HT1080 (cell line): ENCODE data around the gene VSX1. TPM values are rescaled to one million over a fixed set of nuclear protein-coding genes. Genes with fewer than 3 reads are reported as not detected.

Experiments
- DNase-seq: peaks from one replicate; pipeline ENCODE4 v3.0.0-alpha.2; 2015; ENCODE audit warnings: low read depth
- total RNA-seq: library from RNA; depleted of rRNA; stranded (reverse); fragments of >200 nt; shearing (Covaris generic); gene quantifications from 2 replicates; pipeline ENCODE4 v1.2.3, GENCODE V29; 2014

Gene VSX1
- total RNA-seq, 1 experiment from 2014 or later, result not detected

- DNase-seq, result no peak
These were observed 5.4 kb upstream of the VSX1 start for GRCh38 chr20:25087186-25087929.

DNA sequence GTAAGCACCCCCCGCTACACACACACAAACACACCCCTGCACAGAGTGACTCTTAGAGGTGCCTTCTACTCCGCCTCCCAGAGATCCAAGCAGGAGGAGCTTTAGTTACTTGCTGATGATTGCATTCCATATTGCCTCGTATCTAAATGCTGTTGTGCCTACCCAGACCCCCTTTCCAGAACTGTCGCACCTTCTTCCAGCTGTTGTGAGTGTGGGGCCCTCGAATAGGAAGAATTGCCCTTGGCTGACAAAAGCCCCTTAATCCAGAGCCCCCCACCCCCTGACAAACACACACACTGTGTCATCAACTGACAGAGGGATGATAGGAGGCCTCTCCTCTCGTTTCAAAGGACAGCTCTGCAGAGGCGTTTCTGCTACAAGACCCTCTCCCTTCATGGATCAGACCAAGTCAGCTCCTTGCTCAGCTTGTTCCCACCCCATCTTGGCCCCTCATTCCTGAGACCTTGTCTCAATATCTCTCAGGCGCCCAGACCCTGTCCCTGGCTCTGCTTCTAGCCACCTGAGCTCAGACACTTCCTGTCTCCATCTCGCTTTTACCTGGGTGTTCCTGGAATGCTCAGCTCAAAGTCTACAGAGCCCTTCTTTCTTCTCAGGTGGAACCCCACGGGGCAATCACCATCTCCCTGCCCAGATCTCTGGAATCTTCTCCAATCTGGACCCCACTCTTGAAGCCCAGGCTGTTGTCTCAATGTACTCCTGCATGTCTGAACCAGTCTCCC, 4.0 kb upstream of the VSX1 start:
- DNase-seq, result no peak

DNA sequence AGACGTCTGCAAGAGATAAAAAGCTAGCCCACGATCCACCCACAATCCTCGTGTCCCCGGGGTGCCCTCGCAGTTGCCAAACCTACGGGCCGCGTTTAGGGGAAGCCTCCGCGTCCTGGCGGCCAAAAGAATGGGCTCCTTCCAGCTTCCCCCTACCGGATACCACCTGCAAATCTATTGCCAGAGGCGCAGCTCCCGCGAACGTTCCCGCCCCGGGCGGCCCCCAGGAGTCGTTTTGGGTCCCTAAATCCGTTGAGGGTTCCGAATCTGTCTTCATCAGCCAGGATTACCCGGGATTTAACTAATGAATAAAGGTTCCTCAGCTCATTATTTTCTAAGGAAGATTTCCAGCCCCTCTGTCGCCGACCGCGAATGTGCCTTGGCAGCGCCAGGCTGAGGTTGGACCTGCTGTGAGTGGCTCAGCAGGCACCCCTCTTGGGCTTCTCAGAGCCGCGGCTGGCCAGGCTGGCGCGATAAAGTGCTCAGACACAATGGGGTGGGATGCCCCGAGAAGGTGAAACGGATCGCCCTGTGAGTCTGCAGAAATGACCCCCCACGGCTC, 2.8 kb upstream of the VSX1 start:
- DNase-seq, result no peak

GRCh38 chr20:25083773-25084625, 2.1 kb upstream of the VSX1 start:
- DNase-seq, result no peak

- no peak for DNase-seq
These were observed 1.3 kb upstream of the VSX1 start for GRCh38 chr20:25083141-25083772.

DNA sequence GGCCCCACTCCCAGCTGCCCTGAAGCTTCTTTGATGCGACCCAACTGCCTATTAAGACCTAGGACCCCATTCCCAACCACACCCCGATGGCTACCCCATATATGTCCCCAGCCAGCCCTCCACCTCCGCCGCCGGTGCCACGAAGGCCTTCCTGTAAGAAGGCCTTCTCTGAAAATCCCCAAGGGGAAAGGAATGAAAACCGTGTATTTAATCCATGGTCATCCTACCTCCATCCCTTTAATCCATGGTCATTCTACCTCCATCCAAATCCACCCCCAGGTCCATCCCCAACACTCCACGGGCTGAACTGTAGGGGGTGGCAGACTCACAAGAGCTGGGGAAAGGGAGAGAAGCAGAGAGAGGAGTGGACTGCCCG, 545 bp upstream of the VSX1 start:
- DNase-seq, result no peak

DNA sequence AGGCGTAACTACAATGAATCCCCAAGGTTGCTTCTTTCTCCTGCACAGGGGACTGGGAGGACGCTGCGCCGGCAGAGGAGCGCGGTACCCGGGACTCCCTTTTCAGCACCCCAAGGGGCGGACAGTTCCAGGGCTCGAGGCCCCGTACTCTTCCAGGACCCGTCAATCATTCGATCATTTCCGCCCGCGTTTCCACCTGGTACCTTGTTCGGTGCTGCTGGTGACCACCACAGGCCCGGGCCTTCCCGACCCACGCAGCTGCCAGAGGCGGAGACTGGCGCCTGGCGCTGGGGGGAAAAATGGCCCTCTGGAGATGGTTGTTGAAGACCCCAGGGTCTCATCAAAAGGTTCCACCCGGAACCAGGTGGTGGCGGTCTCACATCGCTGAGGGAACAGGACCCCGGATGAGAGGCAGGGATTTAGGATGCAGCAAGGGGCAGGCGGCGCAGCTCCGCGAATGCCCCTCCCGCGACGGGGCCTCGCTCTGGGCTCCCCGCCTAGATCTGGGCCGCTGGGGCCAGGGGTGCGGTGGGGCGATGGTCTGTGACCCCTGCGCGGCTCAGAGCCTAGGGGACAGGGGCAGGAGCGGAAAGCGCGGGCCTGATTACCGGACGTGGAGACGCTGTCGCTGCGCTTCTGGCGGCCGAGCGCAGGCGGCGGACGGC, 744 bp downstream of the VSX1 start:
- no peak for DNase-seq

DNA sequence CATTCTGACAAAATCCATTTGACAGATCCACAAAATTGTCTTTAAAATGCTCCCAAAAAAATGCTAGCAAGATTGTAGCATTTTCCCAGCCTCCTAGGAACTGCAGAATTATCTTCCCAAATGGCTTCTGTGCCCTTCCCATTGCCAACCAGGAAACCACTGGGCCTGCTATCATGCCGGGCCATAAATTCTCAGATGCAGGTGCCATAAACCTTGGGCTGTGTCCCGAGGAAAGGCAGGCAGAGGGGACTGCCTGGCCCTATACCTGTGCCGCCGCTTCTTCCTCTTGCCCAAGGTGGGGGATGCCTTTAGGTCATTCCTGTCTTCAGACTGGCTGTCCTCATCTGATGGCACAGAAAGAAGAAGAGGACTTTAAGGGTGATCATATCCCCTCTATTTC, 2.8 kb downstream of the VSX1 start:
- DNase-seq, result no peak

DNA sequence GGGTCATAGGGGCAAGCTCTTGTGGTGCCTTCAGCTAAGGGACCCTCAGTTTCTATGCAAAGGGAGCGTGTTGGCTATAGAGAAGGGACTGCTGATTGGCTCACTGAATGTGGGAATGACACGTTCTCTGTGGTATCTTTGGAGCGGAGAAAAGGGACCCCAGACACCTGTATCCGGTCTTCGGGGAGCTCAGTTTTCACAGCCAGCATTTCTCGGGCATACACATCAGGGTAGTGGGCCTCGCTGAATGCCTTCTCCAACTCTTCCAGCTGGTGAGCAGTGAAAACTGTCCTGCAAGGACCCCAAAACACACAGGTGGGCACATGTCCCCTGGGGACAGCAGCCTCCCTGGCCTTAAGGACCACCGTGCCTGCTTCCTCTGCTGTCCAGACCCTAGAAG, 3.3 kb downstream of the VSX1 start:
- no peak for DNase-seq

GRCh38 chr20:25077610-25078169, 4.3 kb downstream of the VSX1 start:
- DNase-seq, result no peak

GRCh38 chr20:25076731-25077609, 5.0 kb downstream of the VSX1 start:
- DNase-seq, result peak; percentile 34

DNA sequence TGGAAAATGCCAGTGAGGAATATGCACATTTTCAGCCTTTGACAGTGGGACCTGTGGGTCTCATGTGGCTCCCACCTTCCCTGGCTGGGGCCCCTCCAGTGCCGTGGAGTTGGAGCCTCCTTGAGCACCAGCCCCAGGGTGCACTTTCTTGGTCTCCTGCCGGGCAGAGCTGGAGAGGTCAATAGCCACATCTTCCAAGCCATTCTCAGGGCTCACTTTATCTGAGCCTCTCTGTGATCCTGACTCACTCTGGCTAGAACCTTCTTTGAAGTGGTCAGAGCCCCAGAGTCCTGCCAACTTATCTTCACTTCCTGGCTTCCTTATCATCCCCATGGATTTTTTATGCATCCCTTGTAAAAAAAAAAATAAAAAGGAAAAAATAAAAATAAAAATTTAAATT, 5.7 kb downstream of the VSX1 start:
- DNase-seq, result peak; percentile 21

GRCh38 chr20:25073544-25073943, 8.4 kb downstream of the VSX1 start:
- no peak for DNase-seq

GRCh38 chr20:25072226-25072811, 9.6 kb downstream of the VSX1 start:
- no peak for DNase-seq

DNA sequence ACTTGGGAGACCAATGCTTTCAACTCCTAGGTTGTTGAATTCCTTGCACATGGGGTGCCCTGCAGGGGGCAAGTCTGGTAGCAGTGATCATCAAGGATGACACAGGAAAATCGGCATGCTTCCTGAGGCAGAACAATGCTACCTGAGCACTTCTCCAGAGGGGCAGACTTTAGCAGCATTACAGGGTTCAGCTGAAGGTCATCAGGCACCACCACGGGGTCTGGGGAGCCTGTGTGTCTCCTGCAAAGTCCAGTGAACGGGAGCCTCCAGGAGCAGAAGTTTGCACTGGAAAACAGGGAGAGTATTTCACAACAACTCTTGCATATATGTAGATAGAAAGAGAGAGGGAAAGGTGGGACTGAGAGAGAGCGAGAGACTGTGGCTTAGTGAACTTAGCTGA, 10.2 kb downstream of the VSX1 start:
- no peak for DNase-seq

DNA sequence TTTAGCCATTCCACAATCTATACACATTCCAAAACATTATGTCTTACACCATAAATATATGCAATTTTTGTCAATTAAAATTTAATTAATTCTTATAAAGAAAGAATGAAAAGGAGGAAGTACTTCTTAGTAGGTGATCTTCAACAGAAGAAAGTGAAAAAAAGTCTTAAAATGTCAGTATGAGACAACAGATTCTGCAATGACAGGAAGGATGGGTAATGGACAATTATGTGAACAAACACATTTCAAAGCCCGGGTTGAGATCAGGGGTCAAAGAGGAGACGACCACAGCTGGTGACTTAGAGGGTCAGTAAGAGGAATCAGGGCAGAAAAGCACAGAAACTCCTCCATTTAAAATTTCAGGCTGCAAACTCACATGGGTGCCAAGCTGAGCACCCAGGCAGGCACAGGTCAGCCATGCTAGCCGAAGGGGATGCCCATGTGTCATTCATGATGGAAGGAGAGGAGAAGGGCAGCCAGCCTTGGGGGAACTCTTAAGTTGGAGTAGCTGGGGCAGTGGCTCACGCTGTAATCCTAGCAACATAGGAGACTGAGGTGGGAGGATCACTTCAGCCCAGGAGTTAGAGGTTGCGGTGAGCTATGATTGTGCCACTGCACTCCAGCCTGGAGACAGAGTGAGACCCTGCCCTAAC, 11.0 kb downstream of the VSX1 start:
- no peak for DNase-seq

GRCh38 chr20:25067102-25067987, 14.6 kb downstream of the VSX1 start:
- no peak for DNase-seq
